ENCODE measurements around the gene CDC40. TPM values are rescaled to one million over a fixed set of nuclear protein-coding genes. Genes with fewer than 3 reads are reported as not detected.

Gene CDC40
- total RNA-seq, 1 donor from 2014 or later = 24.3 TPM

DNA sequence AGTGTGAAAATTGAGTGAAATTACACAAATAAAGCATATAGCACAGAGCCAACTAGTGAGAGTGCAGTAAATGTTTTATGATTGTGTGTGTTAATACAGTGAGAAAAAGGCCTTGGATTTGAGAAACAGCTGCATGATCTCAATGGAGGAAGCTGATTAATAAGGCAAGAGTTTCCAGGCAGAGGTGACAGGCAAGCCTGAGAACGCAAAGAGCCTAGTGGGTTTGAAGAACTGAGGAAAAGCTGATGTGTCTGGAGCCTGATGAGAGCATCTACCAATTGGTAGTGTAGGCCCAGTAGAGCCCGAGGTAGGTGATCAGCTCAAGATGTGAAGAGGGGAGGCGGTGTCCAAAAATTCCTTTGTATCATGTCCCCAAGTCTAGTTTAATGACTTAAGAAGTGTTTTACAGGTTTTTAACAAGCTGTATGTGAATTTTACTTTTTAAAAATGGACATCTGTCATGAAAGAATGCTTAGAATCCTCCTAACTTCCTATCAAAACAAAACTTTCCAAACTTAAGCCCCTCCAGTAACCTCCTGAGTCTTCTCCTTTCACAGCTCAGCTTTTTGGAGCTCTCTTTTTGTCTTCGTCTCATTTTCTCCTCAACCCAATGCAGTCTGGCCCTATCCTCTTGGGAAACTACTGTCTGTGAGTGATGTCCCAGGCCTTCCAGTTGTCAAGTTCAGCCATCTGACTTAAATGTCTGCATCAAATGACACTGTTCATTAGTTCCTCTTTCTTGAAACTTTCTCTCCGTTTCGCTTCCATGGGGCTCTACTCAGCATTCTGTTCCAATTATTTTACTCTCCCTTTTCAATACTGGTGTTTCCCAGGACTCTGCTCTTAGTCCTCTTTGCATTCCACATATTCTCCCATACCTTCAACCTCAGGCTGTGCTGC, 1.2 kb downstream of the CDC40 start:
- no peak overlapping the region for H3K4me3 Mint-ChIP-seq
- TF ChIP-seq, protein P1, sequence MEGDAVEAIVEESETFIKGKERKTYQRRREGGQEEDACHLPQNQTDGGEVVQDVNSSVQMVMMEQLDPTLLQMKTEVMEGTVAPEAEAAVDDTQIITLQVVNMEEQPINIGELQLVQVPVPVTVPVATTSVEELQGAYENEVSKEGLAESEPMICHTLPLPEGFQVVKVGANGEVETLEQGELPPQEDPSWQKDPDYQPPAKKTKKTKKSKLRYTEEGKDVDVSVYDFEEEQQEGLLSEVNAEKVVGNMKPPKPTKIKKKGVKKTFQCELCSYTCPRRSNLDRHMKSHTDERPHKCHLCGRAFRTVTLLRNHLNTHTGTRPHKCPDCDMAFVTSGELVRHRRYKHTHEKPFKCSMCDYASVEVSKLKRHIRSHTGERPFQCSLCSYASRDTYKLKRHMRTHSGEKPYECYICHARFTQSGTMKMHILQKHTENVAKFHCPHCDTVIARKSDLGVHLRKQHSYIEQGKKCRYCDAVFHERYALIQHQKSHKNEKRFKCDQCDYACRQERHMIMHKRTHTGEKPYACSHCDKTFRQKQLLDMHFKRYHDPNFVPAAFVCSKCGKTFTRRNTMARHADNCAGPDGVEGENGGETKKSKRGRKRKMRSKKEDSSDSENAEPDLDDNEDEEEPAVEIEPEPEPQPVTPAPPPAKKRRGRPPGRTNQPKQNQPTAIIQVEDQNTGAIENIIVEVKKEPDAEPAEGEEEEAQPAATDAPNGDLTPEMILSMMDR (IDR thresholded peaks at IDR 0.05; ENCODE audit: unreplicated experiment) = no peak
- no peak overlapping the region for H3K27ac Mint-ChIP-seq
- peaks cover 10% of the 10 kb centered on the region for H3K4me1 Mint-ChIP-seq
- H3K27me3 Mint-ChIP-seq (ENCODE audit: low read depth) = no peaks in the 10 kb centered on the region
- H3K36me3 Mint-ChIP-seq = no peaks in the 10 kb centered on the region
- DNase-seq (ENCODE audit: low spot score in 2 of 2, unreplicated experiment in 2 of 2) = no peak
- H3K9me3 Mint-ChIP-seq = no peaks in the 10 kb centered on the region

DNA sequence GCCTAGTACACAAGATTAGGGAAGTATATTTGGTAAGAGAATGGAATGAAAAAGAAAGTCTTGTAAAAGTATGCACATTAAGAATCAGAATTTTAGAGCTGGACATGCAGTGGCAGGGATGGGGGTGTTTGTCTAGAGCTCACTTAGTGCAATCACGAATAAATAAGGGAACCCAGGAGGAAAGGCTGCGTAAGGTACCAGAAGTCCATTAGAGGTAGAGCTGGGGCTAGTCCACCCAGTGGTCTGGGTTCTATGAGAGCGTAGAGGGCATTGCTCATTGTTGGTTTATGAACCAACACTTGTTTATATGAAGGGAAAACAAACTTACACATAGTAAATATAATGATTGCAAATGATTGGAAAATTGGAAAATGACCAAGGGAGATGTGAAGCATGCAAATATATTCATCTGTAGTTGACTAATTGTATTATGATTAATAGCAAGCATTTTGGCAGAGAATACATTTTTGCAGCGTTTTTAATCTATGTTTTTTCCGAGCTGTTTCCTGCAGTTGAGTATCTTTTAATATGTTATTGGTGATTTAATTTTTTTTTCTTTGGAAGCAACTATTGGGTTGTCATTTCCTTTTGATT, 3.2 kb downstream of the CDC40 start:
- Mint-ChIP-seq H3K27ac (no peak overlapping the region), H3K27me3 (ENCODE audit: low read depth) (no peaks in the 10 kb centered on the region), H3K36me3 (no peaks in the 10 kb centered on the region), H3K4me1 (peaks cover 4% of the 10 kb centered on the region), H3K4me3 (no peak overlapping the region), H3K9me3 (no peaks in the 10 kb centered on the region)
- no peak for DNase-seq (ENCODE audit: low spot score in 2 of 2, unreplicated experiment in 2 of 2)
- TF ChIP-seq, protein P1 (IDR thresholded peaks at IDR 0.05; ENCODE audit: unreplicated experiment) = no peak

DNA sequence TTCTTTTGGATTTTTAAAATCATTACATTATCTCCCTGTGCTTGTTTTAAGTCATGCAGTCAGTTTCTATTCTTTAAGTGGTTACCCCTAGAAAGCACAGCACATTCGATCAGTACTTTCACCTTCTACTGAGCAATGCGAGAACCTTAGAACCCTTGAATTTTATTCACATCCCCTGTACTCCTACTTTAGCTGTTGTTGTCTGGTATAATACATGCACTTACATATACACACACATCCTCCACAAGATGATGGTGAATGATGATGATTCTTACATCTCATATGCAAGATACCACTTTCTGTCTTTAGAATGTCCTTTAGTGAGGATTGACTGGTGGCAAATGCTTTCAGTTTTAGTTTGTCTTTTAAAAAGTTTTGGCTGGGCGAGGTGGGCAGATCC, 5.7 kb downstream of the CDC40 start:
- no peak overlapping the region for H3K4me3 Mint-ChIP-seq
- H3K27me3 Mint-ChIP-seq (ENCODE audit: low read depth) = no peaks in the 10 kb centered on the region
- DNase-seq (ENCODE audit: low spot score in 2 of 2, unreplicated experiment in 2 of 2) = no peak
- H3K36me3 Mint-ChIP-seq = no peaks in the 10 kb centered on the region
- H3K9me3 Mint-ChIP-seq = no peaks in the 10 kb centered on the region
- peaks cover 2% of the 10 kb centered on the region for H3K4me1 Mint-ChIP-seq
- H3K27ac Mint-ChIP-seq = no peak overlapping the region
- TF ChIP-seq, protein P1 (IDR thresholded peaks at IDR 0.05; ENCODE audit: unreplicated experiment) = no peak

DNA sequence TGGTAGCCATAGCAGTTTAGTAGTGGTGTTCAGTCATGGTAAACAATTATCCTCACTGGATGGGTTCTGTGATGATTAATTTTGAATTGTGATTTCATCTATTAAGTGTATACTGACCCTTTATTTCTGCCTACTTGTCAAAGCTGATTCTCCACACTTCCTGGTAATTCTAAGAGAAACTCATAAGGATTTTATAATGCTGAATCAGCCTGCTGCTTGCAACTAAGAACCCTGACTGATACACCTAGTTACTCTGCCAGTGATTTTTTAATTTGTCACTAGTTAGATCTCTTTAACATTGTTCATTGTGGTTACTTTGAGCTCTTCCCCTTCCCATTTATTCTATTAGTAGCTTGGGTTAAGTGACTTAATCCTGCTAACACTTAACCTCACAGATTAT, 8.6 kb downstream of the CDC40 start:
- Mint-ChIP-seq H3K27ac (no peak overlapping the region), H3K27me3 (ENCODE audit: low read depth) (no peaks in the 10 kb centered on the region), H3K4me3 (no peak overlapping the region)

DNA sequence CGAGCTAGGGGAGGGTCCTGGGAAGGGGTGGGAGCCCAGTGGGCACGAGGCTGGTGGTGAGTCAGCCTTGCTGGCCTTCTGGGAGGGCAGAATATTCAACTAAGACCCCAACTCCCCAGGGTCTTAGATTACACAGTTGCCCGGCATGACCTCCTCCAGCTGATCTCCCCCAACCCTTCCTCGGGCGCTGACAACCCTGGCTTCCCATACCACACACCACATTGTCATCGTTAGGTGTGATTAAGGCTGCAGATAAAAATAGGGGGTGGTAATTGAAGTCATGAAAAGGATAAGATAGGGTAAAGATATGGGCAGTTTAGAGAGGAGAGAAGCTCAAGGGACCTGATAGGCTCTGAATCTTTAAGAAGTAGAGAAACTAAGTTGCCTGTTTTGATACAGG, 10.5 kb downstream of the CDC40 start:
- Mint-ChIP-seq H3K4me1 (peaks cover 2% of the 10 kb centered on the region), H3K27me3 (ENCODE audit: low read depth) (no peaks in the 10 kb centered on the region), H3K27ac (no peak overlapping the region), H3K36me3 (peaks cover 11% of the 10 kb centered on the region), H3K9me3 (no peaks in the 10 kb centered on the region), H3K4me3 (no peak overlapping the region)
- DNase-seq (ENCODE audit: low spot score in 2 of 2, unreplicated experiment in 2 of 2) = no peak
- TF ChIP-seq, protein P1 (IDR thresholded peaks at IDR 0.05; ENCODE audit: unreplicated experiment) = no peak

More for the DNA sequence above, 8.6 kb downstream of the CDC40 start:
- H3K4me1 Mint-ChIP-seq = peaks cover 2% of the 10 kb centered on the region
- no peak for DNase-seq (ENCODE audit: low spot score in 2 of 2, unreplicated experiment in 2 of 2)
- TF ChIP-seq, protein P1 (IDR thresholded peaks at IDR 0.05; ENCODE audit: unreplicated experiment) = no peak
- peaks cover 5% of the 10 kb centered on the region for H3K36me3 Mint-ChIP-seq
- no peaks in the 10 kb centered on the region for H3K9me3 Mint-ChIP-seq

All from mesothelial cell of epicardium (in vitro differentiated cells).